ENCODE results near the gene TNFRSF11A.

DNA sequence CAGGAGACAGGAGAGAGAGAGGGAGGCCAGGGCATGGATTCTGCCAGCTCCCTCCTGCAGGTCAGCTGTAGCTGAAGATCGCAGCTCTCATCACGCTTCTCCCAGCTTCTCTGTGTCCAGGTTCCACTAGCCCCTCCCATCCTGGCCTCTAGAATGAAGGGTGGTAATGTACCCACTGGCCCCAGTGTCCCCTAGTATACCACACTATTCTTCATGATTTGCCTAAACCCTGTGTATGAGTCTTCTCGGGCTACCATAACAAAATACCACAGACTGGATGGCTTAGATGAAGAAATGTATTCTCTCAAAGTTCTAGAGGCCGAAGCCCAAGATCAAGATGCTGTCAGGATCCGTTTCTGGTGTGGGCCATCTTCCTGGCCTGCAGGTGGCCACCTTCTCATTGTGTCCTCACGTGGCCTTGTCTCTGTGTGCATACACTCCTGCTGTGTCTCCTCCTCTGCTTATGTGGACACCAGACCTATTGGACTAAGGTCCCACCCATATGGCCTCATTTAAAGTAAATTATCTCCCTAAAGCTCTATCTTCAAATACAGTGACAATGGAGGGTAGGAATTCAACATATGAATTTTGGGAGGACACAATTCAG is 77.3 kb downstream of the TNFRSF11A start:
- TF ChIP-seq, protein P1, sequence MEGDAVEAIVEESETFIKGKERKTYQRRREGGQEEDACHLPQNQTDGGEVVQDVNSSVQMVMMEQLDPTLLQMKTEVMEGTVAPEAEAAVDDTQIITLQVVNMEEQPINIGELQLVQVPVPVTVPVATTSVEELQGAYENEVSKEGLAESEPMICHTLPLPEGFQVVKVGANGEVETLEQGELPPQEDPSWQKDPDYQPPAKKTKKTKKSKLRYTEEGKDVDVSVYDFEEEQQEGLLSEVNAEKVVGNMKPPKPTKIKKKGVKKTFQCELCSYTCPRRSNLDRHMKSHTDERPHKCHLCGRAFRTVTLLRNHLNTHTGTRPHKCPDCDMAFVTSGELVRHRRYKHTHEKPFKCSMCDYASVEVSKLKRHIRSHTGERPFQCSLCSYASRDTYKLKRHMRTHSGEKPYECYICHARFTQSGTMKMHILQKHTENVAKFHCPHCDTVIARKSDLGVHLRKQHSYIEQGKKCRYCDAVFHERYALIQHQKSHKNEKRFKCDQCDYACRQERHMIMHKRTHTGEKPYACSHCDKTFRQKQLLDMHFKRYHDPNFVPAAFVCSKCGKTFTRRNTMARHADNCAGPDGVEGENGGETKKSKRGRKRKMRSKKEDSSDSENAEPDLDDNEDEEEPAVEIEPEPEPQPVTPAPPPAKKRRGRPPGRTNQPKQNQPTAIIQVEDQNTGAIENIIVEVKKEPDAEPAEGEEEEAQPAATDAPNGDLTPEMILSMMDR (IDR thresholded peaks at IDR 0.05), result no peak
- no peak for TF ChIP-seq ZFX (IDR thresholded peaks at IDR 0.05; ENCODE audit: borderline replicate concordance)

Data from 22Rv1 (cell line).